Duodenal mucosa (tissue), 2 donors: Measurements from ENCODE around the gene TMEM203.

ENCODE experiments used
- H3K27ac ChIP-seq: one replicate; pipeline ENCODE4 v1.7.0; 2013; ENCODE audit warnings: low read depth, low read length
- H3K27me3 ChIP-seq, 2 donors: one replicate each; pipeline ENCODE4 v1.7.0; 2013; ENCODE audit warnings: low read length in 2 of 2, control low read depth in 1 of 2; ENCODE audit not compliant: insufficient read depth in 2 of 2, control insufficient read depth in 1 of 2
- H3K36me3 ChIP-seq, 2 donors: one replicate each; pipeline ENCODE4 v1.7.0; 2013; ENCODE audit warnings: low read length in 2 of 2, control low read depth in 1 of 2; ENCODE audit not compliant: insufficient read depth in 2 of 2, control insufficient read depth in 1 of 2
- H3K4me1 ChIP-seq, 2 donors: one replicate each; pipeline ENCODE4 v1.7.0; 2013; ENCODE audit warnings: low read length in 2 of 2, control low read depth in 1 of 2; ENCODE audit not compliant: insufficient read depth in 2 of 2, control insufficient read depth in 1 of 2
- H3K4me3 ChIP-seq, 2 donors: one replicate each; pipeline ENCODE4 v1.7.0; 2013; ENCODE audit warnings: low read length in 2 of 2, low read depth in 1 of 2
- H3K9ac ChIP-seq, 2 donors: one replicate each; pipeline ENCODE4 v1.7.0; 2013; ENCODE audit warnings: low read length in 2 of 2, low read depth in 1 of 2
- H3K9me3 ChIP-seq, 2 donors: one replicate each; pipeline ENCODE4 v1.7.0; 2013; ENCODE audit warnings: low read length in 2 of 2, control low read depth in 1 of 2; ENCODE audit not compliant: control insufficient read depth in 1 of 2

TMEM203 gene

GRCh38 chr9:137163365-137163715 is 42.1 kb downstream of the TMEM203 start:
- Histone ChIP-seq H3K9me3 (no peaks in the 10 kb centered on the region), H3K27me3 (peaks cover 31 to 41% of the 10 kb centered on the region in 2 donors), H3K4me3 (no peak overlapping the region), H3K9ac (no peak overlapping the region), H3K36me3 (no peaks in the 10 kb centered on the region), H3K4me1 (peaks cover 0 to 14% of the 10 kb centered on the region in 2 donors), H3K27ac (no peak overlapping the region)

GRCh38 chr9:137162505-137163364 is 42.7 kb downstream of the TMEM203 start:
- Histone ChIP-seq H3K9ac (no peak overlapping the region), H3K4me3 (no peak overlapping the region), H3K4me1 (peaks cover 0 to 15% of the 10 kb centered on the region in 2 donors), H3K9me3 (no peaks in the 10 kb centered on the region), H3K27me3 (peaks cover 37 to 47% of the 10 kb centered on the region in 2 donors), H3K36me3 (no peaks in the 10 kb centered on the region), H3K27ac (no peak overlapping the region)

- no peak overlapping the region for H3K9ac ChIP-seq
- no peaks in the 10 kb centered on the region for H3K36me3 ChIP-seq
- H3K4me3 ChIP-seq, result no peak overlapping the region
- no peak overlapping the region for H3K27ac ChIP-seq
- no peaks in the 10 kb centered on the region for H3K9me3 ChIP-seq
- peaks cover 37 to 51% of the 10 kb centered on the region in 2 donors for H3K27me3 ChIP-seq
- H3K4me1 ChIP-seq, result peaks cover 0 to 19% of the 10 kb centered on the region in 2 donors
Observed at GRCh38 chr9:137161558-137162486, 43.6 kb downstream of the TMEM203 start.

- Histone ChIP-seq H3K4me3 (no peak overlapping the region), H3K9me3 (no peaks in the 10 kb centered on the region), H3K36me3 (no peaks in the 10 kb centered on the region), H3K27me3 (peaks cover 36 to 51% of the 10 kb centered on the region in 2 donors), H3K4me1 (peaks cover 4 to 23% of the 10 kb centered on the region in 2 donors), H3K9ac (no peak overlapping the region), H3K27ac (no peak overlapping the region)
Observed at GRCh38 chr9:137160716-137161557, 44.5 kb downstream of the TMEM203 start.

- H3K4me1 ChIP-seq, result peaks cover 4 to 23% of the 10 kb centered on the region in 2 donors
Observed at GRCh38 chr9:137160054-137160425, 45.4 kb downstream of the TMEM203 start.

GRCh38 chr9:137159105-137160053 is 46.1 kb downstream of the TMEM203 start:
- H3K9me3 ChIP-seq, result no peaks in the 10 kb centered on the region
- no peak overlapping the region for H3K27ac ChIP-seq
- H3K4me3 ChIP-seq, result no peak overlapping the region
- H3K9ac ChIP-seq, result no peak overlapping the region
- H3K36me3 ChIP-seq, result no peaks in the 10 kb centered on the region
- H3K4me1 ChIP-seq, result peaks cover 4 to 23% of the 10 kb centered on the region in 2 donors
- peaks cover 37 to 45% of the 10 kb centered on the region in 2 donors for H3K27me3 ChIP-seq

More at GRCh38 chr9:137160054-137160425, 45.4 kb downstream of the TMEM203 start:
- Histone ChIP-seq H3K9me3 (no peaks in the 10 kb centered on the region), H3K27me3 (peaks cover 37 to 50% of the 10 kb centered on the region in 2 donors), H3K27ac (no peak overlapping the region), H3K9ac (no peak overlapping the region), H3K36me3 (no peaks in the 10 kb centered on the region), H3K4me3 (no peak overlapping the region)

GRCh38 chr9:137158625-137159024 is 46.8 kb downstream of the TMEM203 start:
- peaks cover 34 to 43% of the 10 kb centered on the region in 2 donors for H3K27me3 ChIP-seq
- peaks cover 4 to 23% of the 10 kb centered on the region in 2 donors for H3K4me1 ChIP-seq
- H3K9ac ChIP-seq, result no peak overlapping the region
- H3K4me3 ChIP-seq, result no peak overlapping the region
- H3K27ac ChIP-seq, result no peak overlapping the region
- H3K36me3 ChIP-seq, result no peaks in the 10 kb centered on the region
- no peaks in the 10 kb centered on the region for H3K9me3 ChIP-seq

- no peaks in the 10 kb centered on the region for H3K9me3 ChIP-seq
- no peak overlapping the region for H3K9ac ChIP-seq
- H3K36me3 ChIP-seq, result no peaks in the 10 kb centered on the region
- no peak overlapping the region for H3K27ac ChIP-seq
- no peak overlapping the region for H3K4me3 ChIP-seq
- peaks cover 4 to 23% of the 10 kb centered on the region in 2 donors for H3K4me1 ChIP-seq
- H3K27me3 ChIP-seq, result peaks cover 34 to 43% of the 10 kb centered on the region in 2 donors
Observed at GRCh38 chr9:137157618-137158415, 47.6 kb downstream of the TMEM203 start.
